GM21737 (cell line): Measurements from ENCODE around the gene EME1.
A peak's percentile ranks its signal among the peaks of the same experiment; 100 is the strongest.
"Not testable (repeated sequence)": the region's sequence is repeated elsewhere in the genome, so short reads cannot be mapped to it uniquely, and the experiment has no call there.

ENCODE experiments used
- ATAC-seq: cut with Tn5 transposase; IDR thresholded peaks from one replicate; pipeline ENCODE4 v1.9.1; 2021; ENCODE audit warnings: mild to moderate bottlenecking, moderate library complexity; ENCODE audit not compliant: unreplicated experiment

The EME1 gene

GRCh38 chr17:50372758-50373556, at the start of gene EME1, which contains the start of gene MRPL27:
TSS of gene EME1 (plus strand) at chr17:50373229. CDS start at chr17:50375209, 1,980 bp downstream.
TSS of gene MRPL27 (minus strand) at chr17:50373184. CDS start at chr17:50373170, 14 bp downstream.
- ATAC-seq: peak; percentile 75

GRCh38 chr17:50325906-50326305, 47.1 kb upstream of the EME1 start:
- ATAC-seq: no peak

GRCh38 chr17:50326831-50327364, 46.1 kb upstream of the EME1 start:
- ATAC-seq: no peak

GRCh38 chr17:50328363-50329325, 44.4 kb upstream of the EME1 start:
- ATAC-seq: no peak

GRCh38 chr17:50329716-50330115, 43.3 kb upstream of the EME1 start:
- ATAC-seq: no peak

- ATAC-seq: no peak
Measured at GRCh38 chr17:50330151-50330775, 42.8 kb upstream of the EME1 start.

GRCh38 chr17:50331085-50331791, 41.8 kb upstream of the EME1 start:
- ATAC-seq: no peak

GRCh38 chr17:50332196-50332595, 40.8 kb upstream of the EME1 start:
- no peak for ATAC-seq

GRCh38 chr17:50333291-50334057, 39.6 kb upstream of the EME1 start:
- ATAC-seq: not testable (repeated sequence)

- no peak for ATAC-seq
Measured at GRCh38 chr17:50337956-50338355, 35.1 kb upstream of the EME1 start.

GRCh38 chr17:50338645-50339044, 34.4 kb upstream of the EME1 start:
- no peak for ATAC-seq

- no peak for ATAC-seq
Measured at GRCh38 chr17:50339381-50339780, 33.6 kb upstream of the EME1 start.

- no peak for ATAC-seq
Measured at GRCh38 chr17:50344731-50345365, 28.2 kb upstream of the EME1 start.

GRCh38 chr17:50345432-50346312, 27.4 kb upstream of the EME1 start, which contains the start of gene XYLT2:
TSS of gene XYLT2 (plus strand) at chr17:50346126. CDS start at chr17:50346141, 15 bp downstream.
- peak; percentile 74 for ATAC-seq

- peak; percentile 53 for ATAC-seq
Measured at GRCh38 chr17:50346313-50347116, 26.5 kb upstream of the EME1 start.

GRCh38 chr17:50347117-50347893, 25.7 kb upstream of the EME1 start:
- ATAC-seq: no peak
